C4-2B (cell line): Measurements from ENCODE around the gene PLA2G4C.

Experiments used
- H3K27ac ChIP-seq: fragments of 450-650 bp; 2 replicates; pipeline ENCODE4 v1.5.1; 2017
- ZFX ChIP-seq: fragments of 450-650 bp; IDR thresholded peaks from 2 replicates; pipeline ENCODE4 v1.6.1; 2017
- TF ChIP-seq, protein P1 (sequence below): fragments of 450-650 bp; conservative IDR thresholded peaks from 2 replicates; pipeline ENCODE4 v1.5.1; 2017; ENCODE audit warnings: mild to moderate bottlenecking

The PLA2G4C gene

DNA sequence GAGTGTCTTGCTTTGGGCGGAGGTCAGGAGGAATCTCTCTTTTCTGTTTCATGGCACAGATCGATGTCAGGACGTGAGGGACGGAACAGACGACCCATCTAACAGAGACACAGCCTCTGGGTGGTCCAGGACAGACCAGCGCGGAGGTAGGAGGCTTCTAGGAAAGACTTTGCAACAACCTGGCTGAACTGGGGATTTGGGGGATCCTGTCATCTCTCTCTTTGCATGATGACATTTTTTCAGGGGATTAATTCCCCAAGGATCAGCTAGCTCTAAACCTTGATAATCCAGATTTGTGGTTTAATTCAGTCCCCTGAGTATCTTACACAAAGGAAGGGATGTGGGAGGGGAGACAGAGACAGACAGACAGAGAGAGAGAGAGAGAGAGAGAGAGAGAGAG lies 81.2 kb downstream of the PLA2G4C start:
- TF ChIP-seq, protein P1, sequence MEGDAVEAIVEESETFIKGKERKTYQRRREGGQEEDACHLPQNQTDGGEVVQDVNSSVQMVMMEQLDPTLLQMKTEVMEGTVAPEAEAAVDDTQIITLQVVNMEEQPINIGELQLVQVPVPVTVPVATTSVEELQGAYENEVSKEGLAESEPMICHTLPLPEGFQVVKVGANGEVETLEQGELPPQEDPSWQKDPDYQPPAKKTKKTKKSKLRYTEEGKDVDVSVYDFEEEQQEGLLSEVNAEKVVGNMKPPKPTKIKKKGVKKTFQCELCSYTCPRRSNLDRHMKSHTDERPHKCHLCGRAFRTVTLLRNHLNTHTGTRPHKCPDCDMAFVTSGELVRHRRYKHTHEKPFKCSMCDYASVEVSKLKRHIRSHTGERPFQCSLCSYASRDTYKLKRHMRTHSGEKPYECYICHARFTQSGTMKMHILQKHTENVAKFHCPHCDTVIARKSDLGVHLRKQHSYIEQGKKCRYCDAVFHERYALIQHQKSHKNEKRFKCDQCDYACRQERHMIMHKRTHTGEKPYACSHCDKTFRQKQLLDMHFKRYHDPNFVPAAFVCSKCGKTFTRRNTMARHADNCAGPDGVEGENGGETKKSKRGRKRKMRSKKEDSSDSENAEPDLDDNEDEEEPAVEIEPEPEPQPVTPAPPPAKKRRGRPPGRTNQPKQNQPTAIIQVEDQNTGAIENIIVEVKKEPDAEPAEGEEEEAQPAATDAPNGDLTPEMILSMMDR: no peak
- no peak for TF ChIP-seq ZFX
- no peak overlapping the region for H3K27ac ChIP-seq

DNA sequence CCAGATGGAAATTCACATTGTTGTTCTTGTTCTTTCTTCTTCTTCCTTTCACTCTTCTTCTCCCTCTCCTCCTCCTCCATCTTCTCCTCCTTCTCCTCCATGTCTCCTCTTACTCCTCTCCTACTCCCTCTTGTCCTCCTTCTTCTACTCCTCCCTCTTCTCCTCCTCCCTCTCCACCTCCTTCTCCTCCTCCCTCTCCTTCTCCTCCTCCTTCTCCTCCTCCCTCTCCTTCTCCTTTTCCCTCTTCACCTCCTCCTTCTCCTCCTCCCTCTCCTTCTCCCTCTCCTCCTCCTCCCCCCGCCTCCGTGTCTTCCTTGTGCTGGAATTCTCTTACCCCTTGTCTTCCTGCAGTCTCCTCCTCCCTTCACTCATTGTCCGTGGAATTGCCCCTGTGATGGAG lies 85.1 kb downstream of the PLA2G4C start:
- no peak for TF ChIP-seq ZFX
- TF ChIP-seq, protein P1: no peak
- H3K27ac ChIP-seq: no peak overlapping the region

DNA sequence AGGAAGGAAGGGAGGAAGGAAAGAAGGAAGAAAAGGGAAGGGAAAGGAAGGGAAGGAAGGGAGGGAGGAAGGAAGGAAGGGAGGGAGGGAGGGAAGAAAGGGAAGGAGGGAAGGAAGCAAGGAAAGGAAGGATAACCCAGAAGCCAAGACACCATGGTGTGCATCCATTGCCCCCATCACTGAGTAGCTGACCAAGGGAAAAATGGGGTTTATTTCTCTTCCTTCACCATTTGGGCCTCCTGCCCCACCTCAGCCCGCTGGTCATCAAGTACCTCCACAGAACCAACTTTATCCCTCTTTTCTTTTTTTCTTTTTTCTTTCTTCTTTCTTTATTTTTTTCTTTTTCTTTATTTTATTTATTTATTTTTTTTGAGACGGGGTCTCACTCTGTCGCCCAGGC lies 87.1 kb downstream of the PLA2G4C start:
- TF ChIP-seq, protein P1: no peak
- TF ChIP-seq ZFX: no peak
- H3K27ac ChIP-seq: no peak overlapping the region

DNA sequence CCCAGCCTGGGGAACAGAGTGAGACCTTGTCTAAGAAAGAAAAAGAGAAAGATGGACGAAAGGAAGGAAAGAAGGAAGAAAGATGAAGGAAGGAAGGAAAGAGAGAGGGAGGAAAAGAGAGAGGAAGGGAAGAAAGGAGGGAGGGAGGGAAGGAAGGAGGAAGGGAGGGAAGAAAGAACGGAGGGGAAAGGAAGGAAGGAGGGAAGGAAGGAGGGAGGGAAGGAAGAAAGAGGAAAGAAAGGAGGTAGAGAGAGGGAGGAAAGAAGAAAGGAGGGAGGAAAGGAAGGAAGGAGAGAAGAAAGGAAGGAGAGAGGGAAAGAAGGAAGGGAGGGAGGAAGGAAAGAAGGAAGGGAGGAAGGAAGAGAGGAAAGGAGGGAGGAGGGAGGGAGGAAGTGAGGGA lies 87.6 kb downstream of the PLA2G4C start:
- TF ChIP-seq ZFX: no peak
- no peak overlapping the region for H3K27ac ChIP-seq

DNA sequence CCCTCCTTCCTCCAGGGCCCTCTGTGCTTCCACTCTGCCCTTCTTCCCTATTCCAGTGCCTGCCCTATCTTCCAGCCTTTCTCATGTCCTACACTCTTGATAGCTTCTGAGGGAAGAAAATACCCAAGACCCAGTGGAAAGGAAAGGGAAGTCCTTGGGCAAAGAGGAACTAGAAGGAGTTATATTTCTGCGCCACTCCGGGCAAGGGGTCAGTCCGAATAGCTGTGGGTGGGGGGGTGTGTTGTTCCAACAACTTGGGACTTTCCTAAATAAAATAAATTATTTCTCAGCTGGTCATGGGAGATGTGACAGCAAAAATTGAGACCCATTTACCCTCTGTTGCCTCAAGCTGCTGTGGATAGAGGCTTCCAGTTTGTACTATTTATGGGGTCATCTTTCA lies 89.9 kb downstream of the PLA2G4C start:
- TF ChIP-seq, protein P1: no peak
- TF ChIP-seq ZFX: no peak

DNA sequence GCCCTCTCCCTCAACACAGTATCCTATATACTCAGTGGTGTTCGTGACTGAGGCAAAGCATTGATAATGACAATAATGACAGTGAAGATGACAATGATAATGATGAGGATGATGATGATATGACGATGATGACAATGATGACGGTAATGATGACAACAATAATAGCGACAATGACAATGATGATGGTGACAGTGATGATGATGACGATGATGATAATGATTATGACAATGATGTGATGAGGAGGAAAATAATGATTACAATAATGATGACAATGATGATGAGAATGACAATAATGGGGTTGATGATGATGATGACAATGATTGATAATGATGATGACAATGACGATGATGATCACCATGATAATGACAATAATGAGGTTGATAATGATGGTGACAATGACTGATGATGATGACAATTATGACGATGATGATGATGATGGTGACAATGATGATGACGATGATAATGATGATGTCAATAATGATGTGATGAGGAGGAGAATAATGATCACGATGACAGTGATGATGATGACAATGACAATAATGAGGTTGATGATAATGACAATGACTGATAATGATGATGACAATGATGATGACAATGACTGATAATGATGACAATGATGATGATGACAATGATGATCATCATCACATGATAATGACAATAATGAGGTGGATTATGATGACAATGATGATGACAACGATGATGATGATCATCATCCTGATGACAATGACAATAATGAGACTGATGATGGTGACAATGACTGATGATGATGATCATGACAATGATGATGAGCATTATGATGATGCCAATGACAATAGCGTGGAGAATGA lies 99.5 kb downstream of the PLA2G4C start:
- H3K27ac ChIP-seq: no peak overlapping the region
- TF ChIP-seq ZFX: no peak
- TF ChIP-seq, protein P1: no peak

More for the DNA sequence above, 89.9 kb downstream of the PLA2G4C start:
- H3K27ac ChIP-seq: no peak overlapping the region

DNA sequence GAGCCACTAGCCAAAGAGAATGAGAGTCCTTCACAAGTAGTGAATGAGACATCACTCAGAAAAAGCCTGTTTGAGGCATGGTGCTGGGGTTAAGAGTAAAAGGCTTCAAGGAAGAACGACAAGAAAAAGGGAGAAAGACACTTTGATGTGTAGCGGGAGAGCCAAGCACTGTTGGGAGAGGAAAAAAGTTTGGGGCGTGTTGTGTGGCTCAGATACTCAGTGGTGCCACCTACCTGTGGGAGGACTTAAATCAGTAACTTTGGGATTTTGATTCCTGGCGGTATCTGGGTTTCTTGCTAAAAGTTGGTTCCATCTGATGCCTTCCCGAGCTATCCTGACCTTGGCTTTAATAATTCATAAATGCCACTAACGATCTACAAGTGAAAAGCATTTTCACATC lies 103.9 kb downstream of the PLA2G4C start:
- TF ChIP-seq, protein P1: peak; percentile 32
- no peak for TF ChIP-seq ZFX
- no peak overlapping the region for H3K27ac ChIP-seq

DNA sequence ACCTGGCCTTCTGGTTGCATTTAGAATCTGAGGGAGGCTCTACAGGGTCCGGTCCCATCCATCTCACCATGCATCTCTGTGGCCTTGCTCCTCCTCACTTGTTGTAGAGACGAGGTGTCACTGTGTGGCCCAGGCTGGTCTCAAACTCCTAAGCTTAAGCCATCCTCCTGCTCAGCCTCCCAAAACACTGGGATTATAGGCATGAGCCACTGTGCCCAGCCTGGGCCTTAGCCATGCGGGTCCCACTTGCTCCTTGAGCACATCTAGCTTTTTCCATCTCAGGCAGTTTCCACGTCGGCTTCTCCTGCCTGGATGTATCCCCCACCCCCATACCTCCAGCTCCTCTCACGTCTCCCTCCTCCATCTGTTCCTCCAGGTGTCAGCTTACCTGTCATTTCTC lies 106.4 kb downstream of the PLA2G4C start:
- H3K27ac ChIP-seq: no peak overlapping the region
- no peak for TF ChIP-seq ZFX
- TF ChIP-seq, protein P1: no peak
